ENCODE results near the gene AGAP3. TPM values are rescaled to one million over a fixed set of nuclear protein-coding genes. Genes with fewer than 3 reads are reported as not detected.

Gene AGAP3
- polyA plus RNA-seq, 1 donor: 65.0 TPM

GRCh38 chr7:151109094-151110048 is 23.1 kb downstream of the AGAP3 start:
- DNase-seq: no peak

GRCh38 chr7:151110236-151110940 is 24.1 kb downstream of the AGAP3 start:
- DNase-seq: no peak

DNA sequence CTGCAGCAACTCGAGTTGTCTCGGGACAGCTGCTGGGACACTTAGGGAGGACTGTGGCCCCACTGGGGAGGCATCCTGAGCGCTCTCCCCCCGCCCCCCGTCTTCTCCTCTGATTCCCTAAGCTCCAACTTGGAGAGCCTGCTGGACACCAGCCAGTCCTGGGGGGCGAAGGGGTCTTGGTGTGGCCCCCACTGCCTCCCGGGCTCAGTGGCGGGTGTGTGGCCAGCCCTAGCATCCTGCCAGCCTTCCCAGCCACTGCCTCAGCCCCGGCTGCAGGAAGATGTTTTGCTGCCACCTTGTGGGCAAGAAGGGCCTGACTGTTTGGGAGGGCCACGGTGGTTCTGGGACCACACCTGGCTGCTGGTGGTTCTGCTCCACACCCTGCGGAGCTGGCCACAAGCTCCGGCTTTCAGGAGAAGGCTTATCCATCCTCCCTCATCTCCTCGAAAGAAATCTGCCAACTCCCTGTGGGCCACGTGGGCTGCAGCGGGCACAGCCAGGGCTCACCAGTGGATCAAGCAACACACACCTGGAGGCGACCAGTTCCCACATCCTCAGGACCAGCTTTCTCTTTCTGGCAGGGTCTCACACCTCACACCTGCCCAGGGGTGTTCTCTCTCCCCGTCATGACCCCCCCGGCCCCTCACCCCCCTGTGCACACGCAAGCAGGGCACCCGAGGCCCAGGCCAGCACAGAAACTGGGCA is 24.8 kb downstream of the AGAP3 start:
- no peak for DNase-seq

- no peak for DNase-seq
Measured at GRCh38 chr7:151113344-151114150, 27.3 kb downstream of the AGAP3 start.

DNA sequence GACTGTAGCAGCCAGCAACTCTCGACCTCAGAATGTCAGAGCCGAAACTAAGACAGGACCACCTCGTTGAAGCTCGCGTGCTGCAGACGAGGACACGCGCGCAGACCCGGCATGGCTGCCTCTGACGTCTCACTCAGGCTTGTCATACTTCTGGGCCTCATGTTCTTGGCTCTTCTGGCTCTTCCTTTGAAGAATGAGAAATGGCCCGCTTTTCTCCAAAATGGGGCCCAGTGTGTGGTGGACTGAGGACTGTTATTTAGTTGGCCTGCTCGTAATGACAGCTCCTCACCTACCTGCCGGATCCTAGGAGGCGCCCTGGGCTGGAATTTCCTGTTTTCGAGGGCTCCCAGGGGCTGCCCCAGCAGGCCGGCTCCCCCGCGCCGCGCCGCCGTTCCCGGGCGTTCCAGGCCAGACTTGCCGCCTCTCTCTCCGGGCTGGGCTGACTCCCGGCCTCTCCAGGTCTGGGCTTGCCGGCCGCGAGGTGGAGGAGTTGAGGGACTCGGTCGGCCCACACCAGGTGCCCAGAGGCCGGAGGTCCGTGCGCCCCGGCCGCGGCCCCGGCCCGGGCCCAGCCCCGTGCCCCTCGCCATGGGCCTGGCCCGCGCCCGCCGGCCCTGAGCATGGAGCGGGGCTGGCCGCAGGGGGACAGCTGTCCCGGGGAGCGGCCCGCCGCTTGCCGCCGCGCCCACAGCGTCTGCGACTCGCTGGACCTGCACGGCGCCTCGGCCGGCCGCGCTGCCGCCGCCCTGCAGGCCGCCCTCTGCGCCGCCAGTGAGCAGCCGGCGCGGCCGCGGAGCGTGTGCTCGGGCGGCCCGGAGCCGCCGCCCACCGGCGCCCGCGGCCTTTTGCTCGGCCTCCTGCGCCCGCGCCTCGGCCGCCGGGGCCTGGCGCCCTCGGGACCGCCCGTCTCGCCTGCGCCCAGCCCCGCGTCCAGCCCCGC is 28.1 kb downstream of the AGAP3 start:
- peak; percentile 37 for DNase-seq

- DNase-seq: no peak
Measured at GRCh38 chr7:151115121-151115835, 29.0 kb downstream of the AGAP3 start.

DNA sequence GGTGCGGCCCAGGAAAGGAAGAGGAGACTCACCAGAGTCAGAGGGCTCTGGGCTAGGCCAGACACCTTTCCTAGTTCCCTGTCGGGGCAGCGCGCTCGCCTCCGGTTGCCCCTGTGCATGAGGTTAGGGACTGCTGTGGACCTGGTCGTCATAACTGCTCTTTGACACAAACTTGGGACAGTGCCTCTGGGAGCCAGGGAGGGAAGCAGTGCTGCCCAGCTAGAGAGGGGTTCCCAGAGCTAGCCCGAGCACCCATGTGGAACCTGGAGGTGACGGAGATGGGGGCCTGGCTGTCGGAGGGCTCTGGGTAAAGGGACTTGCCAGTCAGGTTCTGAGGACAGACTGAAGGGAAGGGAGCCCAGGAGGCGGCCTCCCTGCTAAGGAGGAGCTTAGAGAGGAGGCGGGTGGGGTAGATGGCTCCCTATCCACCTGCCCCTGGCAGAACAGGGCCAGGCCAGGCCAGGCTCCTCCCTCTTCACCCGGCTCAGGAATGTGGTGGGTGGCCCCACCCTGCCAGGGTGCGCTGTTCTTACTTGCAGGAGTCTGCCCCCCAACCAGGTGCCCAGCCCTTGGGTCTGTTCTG is 29.7 kb downstream of the AGAP3 start:
- peak; percentile 40 for DNase-seq

- no peak for DNase-seq
Measured at GRCh38 chr7:151116603-151117440, 30.5 kb downstream of the AGAP3 start.

- no peak for DNase-seq
Measured at GRCh38 chr7:151117565-151117964, 31.3 kb downstream of the AGAP3 start.

DNA sequence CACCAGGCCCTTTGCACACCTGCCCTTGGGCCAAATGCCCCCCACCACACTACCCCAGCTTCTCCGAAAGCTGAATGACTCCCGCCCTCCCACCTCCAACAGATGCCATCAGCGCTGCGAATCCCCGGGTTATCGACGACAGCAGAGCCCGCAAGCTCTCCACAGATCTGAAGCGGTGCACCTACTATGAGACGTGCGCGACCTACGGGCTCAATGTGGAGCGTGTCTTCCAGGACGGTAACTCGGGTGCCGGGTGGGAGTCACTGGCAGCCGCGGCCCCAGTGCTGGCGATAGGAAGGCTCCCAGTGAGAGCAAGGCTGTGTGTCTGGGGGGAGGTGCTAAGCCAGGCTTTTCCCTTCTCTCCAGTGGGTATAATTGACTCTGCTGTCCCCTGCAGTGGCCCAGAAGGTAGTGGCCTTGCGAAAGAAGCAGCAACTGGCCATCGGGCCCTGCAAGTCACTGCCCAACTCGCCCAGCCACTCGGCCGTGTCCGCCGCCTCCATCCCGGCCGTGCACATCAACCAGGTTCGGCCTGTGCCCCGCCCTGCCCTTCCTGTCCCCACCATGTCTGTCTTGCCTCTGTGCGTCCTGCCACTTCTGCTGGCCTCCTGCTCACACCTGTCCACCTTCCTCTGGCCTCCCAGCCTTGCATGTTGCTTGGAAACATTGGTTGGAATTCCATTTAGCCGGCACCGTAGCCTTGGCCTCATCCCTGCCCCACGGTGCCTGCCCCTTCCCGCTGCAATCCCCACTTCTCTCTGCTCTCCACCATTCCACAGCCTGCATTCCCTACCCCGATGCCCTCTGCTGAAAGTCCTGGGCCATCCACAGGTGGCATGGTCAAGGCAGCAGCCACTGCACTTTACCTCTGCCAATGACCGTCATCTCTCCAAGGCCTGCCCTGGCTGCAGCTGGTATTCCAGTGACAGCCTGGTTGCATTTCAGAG is 32.1 kb downstream of the AGAP3 start:
- no peak for DNase-seq

- no peak for DNase-seq
Measured at GRCh38 chr7:151119055-151119415, 32.8 kb downstream of the AGAP3 start.

- no peak for DNase-seq
Measured at GRCh38 chr7:151119902-151120301, 33.6 kb downstream of the AGAP3 start.

GRCh38 chr7:151120896-151121295 is 34.6 kb downstream of the AGAP3 start:
- no peak for DNase-seq

DNA sequence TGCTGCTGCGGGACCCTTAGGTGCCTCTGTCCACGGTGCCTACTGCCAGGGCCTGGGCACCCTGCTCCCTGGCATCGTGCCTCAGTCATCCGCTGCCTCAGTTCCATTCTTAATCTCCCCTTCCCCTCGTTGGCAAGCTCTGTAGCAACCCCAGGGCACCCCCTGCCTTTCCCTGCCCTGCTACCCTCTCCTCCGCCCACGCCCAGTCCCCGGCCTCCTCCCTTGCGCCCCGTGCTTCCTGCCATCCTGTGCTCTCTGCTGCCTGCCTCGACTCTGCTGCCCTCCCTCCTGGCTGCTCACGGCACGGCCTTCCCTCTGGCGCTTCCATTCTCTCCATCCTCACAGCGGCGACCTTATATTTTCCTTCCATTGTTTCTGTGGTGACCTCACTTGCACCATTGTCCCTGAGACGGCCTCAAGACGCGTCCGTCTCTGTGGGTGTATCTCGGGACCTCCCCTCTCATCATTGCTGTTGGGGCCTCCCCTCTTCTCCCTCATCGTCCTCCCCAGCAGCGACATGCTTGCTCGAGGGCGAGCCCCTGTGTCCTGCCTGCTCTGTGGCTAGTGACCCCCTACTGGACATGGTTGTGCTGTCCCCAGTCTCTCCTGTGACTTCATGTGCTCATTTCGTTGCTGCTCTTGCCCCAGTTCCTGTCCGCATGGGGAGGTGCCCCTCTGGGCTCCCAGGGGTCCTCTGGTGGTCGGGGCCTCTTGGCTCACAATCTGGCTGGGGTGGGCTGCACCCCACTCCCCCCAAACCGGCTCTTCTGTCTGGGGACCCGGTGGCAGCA is 35.3 kb downstream of the AGAP3 start:
- DNase-seq: no peak

- no peak for DNase-seq
Measured at GRCh38 chr7:151122276-151122675, 36.0 kb downstream of the AGAP3 start.

DNA sequence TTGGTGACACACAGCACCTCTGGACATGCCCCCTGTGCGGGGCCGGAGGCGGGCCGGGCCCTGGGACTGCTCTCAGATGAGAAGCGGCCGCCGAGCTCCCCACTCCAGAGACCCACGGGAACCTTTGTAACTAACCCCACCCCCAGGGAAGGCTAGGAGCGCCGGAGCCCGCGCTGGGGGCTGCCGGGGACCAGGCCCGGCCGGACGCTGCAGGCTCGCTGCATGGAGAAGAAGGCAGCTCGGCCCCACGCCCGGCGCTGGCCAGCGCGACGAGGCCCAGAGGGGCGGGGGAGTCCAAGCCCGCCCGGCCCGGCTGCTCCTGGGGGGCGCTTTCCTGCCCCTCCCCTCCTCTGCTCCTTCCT is 36.5 kb downstream of the AGAP3 start:
- no peak for DNase-seq

Measured in left kidney (tissue), 2 donors.